Measurements from ENCODE around the gene DPP6. TPM values are rescaled to one million over a fixed set of nuclear protein-coding genes. Genes with fewer than 3 reads are reported as not detected.

The DPP6 gene
- total and polyA plus RNA-seq, 2 donors (not counting 1 experiment from before 2014, with no cell fraction given) = not detected

DNA sequence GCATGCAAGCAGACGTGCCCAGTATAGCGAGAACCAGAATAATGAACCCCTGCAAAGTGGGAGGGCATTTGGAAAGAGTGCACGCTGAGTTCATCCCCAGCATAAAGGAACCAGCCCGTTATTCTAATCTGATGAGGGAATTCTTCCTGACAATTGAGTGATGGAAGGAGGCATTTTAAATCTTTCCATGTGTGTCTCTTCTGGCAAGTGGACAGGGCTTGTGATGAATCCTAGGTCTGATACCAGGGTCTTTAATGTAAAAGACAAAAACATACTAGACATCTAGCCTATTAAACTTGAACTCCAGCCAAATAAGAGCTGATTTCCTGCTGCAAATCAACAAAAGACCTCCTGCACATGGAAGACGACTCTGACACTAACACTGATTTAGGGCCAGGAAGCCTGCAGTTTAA, 301.2 kb downstream of the DPP6 start:
- Histone ChIP-seq H3K9me3 (ENCODE audit: control extremely low read depth in 1 of 3, control insufficient read depth in 2 of 3, insufficient read depth in 1 of 3, low read length in 2 of 3) (peaks cover 0 to 9% (median 0%) of the 10 kb centered on the region in 3 donors), H4K20me1 (ENCODE audit: control insufficient read depth, insufficient read depth, low read length, poor library complexity, severe bottlenecking) (no peaks in the 10 kb centered on the region), H3K9ac (ENCODE audit: low read length) (no peak overlapping the region), H3K4me1 (ENCODE audit: control insufficient read depth in 2 of 2, insufficient read depth in 2 of 2, low read length in 2 of 2) (no peaks in the 10 kb centered on the region), H3K27me3 (replicated peaks in 1 of 4; ENCODE audit: control extremely low read depth in 1 of 4, control insufficient read depth in 3 of 4, insufficient read depth in 4 of 4, low read length in 3 of 4) (no peaks in the 10 kb centered on the region), H3K79me2 (ENCODE audit: control insufficient read depth, insufficient read depth, low read length) (no peaks in the 10 kb centered on the region), H3K4me3 (ENCODE audit: control extremely low read depth in 1 of 5, extremely low read depth in 1 of 5, insufficient read depth in 1 of 5, low read depth in 2 of 5, low read length in 4 of 5) (no peak overlapping the region), H3K4me2 (replicated peaks; ENCODE audit: low read depth, low read length, poor library complexity, severe bottlenecking) (no peak overlapping the region), H3K27ac (ENCODE audit: low read length in 2 of 2) (no peak overlapping the region), H2AFZ (ENCODE audit: insufficient read depth, low read depth, low read length, poor library complexity, severe bottlenecking) (no peak overlapping the region), H3K36me3 (replicated peaks in 1 of 2; ENCODE audit: control extremely low read depth in 1 of 2, control insufficient read depth in 1 of 2, extremely low read depth in 1 of 2, insufficient read depth in 2 of 2, low read length in 1 of 2) (no peaks in the 10 kb centered on the region)
- H3K27ac Mint-ChIP-seq = no peak overlapping the region
- no peak for DNase-seq
- WGBS (ENCODE audit: insufficient coverage) = 88% methylated on average over 4 of the region's 5 CpGs
- ATAC-seq (ENCODE audit: low read depth) = no peak
- H3K4me3 Mint-ChIP-seq = no peak overlapping the region
- TF ChIP-seq EZH2 (IDR thresholded peaks at IDR 0.05; ENCODE audit: borderline replicate concordance, insufficient read depth, low read depth, low read length, poor library complexity, severe bottlenecking) = no peak
- TF ChIP-seq, protein P1, sequence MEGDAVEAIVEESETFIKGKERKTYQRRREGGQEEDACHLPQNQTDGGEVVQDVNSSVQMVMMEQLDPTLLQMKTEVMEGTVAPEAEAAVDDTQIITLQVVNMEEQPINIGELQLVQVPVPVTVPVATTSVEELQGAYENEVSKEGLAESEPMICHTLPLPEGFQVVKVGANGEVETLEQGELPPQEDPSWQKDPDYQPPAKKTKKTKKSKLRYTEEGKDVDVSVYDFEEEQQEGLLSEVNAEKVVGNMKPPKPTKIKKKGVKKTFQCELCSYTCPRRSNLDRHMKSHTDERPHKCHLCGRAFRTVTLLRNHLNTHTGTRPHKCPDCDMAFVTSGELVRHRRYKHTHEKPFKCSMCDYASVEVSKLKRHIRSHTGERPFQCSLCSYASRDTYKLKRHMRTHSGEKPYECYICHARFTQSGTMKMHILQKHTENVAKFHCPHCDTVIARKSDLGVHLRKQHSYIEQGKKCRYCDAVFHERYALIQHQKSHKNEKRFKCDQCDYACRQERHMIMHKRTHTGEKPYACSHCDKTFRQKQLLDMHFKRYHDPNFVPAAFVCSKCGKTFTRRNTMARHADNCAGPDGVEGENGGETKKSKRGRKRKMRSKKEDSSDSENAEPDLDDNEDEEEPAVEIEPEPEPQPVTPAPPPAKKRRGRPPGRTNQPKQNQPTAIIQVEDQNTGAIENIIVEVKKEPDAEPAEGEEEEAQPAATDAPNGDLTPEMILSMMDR (IDR thresholded peaks at IDR 0.05) = no peak
- H3K27me3 Mint-ChIP-seq = no peaks in the 10 kb centered on the region
- ChIA-PET POLR2A (no interaction called here), CTCF (no interaction called here)
- intact Hi-C loops (cut with micrococcal nuclease) = no loop called here
- H3K4me1 Mint-ChIP-seq = no peaks in the 10 kb centered on the region
- peaks cover 8% of the 10 kb centered on the region for H3K9me3 Mint-ChIP-seq (ENCODE audit: insufficient read depth)

DNA sequence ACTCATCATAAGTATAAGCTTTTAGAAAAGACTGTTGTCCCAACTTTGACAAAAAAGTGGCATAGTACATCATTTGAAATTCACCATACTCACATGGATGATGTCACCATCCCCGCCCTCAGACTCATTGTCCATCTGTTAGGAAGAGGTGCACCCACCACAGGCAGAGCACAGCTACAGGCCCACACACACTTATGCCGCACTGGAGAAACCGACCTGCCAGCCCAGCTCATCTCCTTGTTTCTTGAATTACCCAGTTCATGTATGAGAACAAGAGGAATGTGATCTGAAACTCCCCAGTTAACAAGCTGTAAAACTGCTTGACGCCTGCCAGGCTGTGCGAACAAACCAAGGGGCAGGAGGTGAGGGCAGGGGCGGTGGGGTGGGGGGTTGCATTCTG, 312.0 kb downstream of the DPP6 start:
- Histone ChIP-seq H3K9me3 (ENCODE audit: control extremely low read depth in 1 of 3, control insufficient read depth in 2 of 3, insufficient read depth in 1 of 3, low read length in 2 of 3) (peaks cover 0 to 17% (median 0%) of the 10 kb centered on the region in 3 donors), H3K4me3 (ENCODE audit: control extremely low read depth in 1 of 5, extremely low read depth in 1 of 5, insufficient read depth in 1 of 5, low read depth in 2 of 5, low read length in 4 of 5) (no peak overlapping the region), H3K4me1 (ENCODE audit: control insufficient read depth in 2 of 2, insufficient read depth in 2 of 2, low read length in 2 of 2) (no peaks in the 10 kb centered on the region), H3K36me3 (replicated peaks in 1 of 2; ENCODE audit: control extremely low read depth in 1 of 2, control insufficient read depth in 1 of 2, extremely low read depth in 1 of 2, insufficient read depth in 2 of 2, low read length in 1 of 2) (no peaks in the 10 kb centered on the region), H3K79me2 (ENCODE audit: control insufficient read depth, insufficient read depth, low read length) (no peaks in the 10 kb centered on the region), H2AFZ (ENCODE audit: insufficient read depth, low read depth, low read length, poor library complexity, severe bottlenecking) (no peak overlapping the region), H3K27ac (ENCODE audit: low read length in 2 of 2) (no peak overlapping the region), H3K9ac (ENCODE audit: low read length) (no peak overlapping the region), H3K4me2 (replicated peaks; ENCODE audit: low read depth, low read length, poor library complexity, severe bottlenecking) (no peak overlapping the region), H3K27me3 (replicated peaks in 1 of 4; ENCODE audit: control extremely low read depth in 1 of 4, control insufficient read depth in 3 of 4, insufficient read depth in 4 of 4, low read length in 3 of 4) (no peaks in the 10 kb centered on the region), H4K20me1 (ENCODE audit: control insufficient read depth, insufficient read depth, low read length, poor library complexity, severe bottlenecking) (no peaks in the 10 kb centered on the region)
- Mint-ChIP-seq H3K9me3 (ENCODE audit: insufficient read depth) (no peaks in the 10 kb centered on the region), H3K27ac (no peak overlapping the region), H3K4me3 (no peak overlapping the region), H3K4me1 (no peaks in the 10 kb centered on the region), H3K27me3 (no peaks in the 10 kb centered on the region)
- CTCF ChIA-PET = no interaction called here
- DNase-seq = no peak
- POLR2A ChIA-PET = no interaction called here
- intact Hi-C loops (cut with micrococcal nuclease) = no loop called here
- TF ChIP-seq, protein P1 (IDR thresholded peaks at IDR 0.05) = no peak
- no peak for TF ChIP-seq EZH2 (IDR thresholded peaks at IDR 0.05; ENCODE audit: borderline replicate concordance, insufficient read depth, low read depth, low read length, poor library complexity, severe bottlenecking)
- ATAC-seq (ENCODE audit: low read depth) = no peak
- 88% methylated on average over 3 of the region's 6 CpGs for WGBS (ENCODE audit: insufficient coverage)

Data from B cell (primary cell).